Skeletal muscle tissue (tissue), 4 donors: ENCODE results near the gene SAYSD1. TPM values are rescaled to one million over a fixed set of nuclear protein-coding genes. Genes with fewer than 3 reads are reported as not detected.

Experiments used
- H3K27ac ChIP-seq: one replicate; pipeline ENCODE4 v1.7.0; 2013; ENCODE audit warnings: mild to moderate bottlenecking, low read depth, low read length, inconsistent platforms
- H3K27me3 ChIP-seq, 3 donors: one replicate each; pipeline ENCODE4 v1.7.0; 2013; ENCODE audit warnings: low read length in 3 of 3; ENCODE audit not compliant: control insufficient read depth in 3 of 3, insufficient read depth in 3 of 3
- H3K36me3 ChIP-seq, 3 donors: one replicate each; pipeline ENCODE4 v1.7.0; 2013; ENCODE audit warnings: low read length in 3 of 3; ENCODE audit not compliant: control insufficient read depth in 3 of 3, insufficient read depth in 3 of 3
- H3K4me1 ChIP-seq, 3 donors: one replicate each; pipeline ENCODE4 v1.7.0; 2013; ENCODE audit warnings: low read length in 3 of 3, mild to moderate bottlenecking in 3 of 3; ENCODE audit not compliant: control insufficient read depth in 3 of 3, insufficient read depth in 3 of 3
- H3K4me3 ChIP-seq, 3 donors: one replicate each; pipeline ENCODE4 v1.7.0; 2013; ENCODE audit warnings: low read length in 3 of 3
- H3K9ac ChIP-seq, 3 donors: one replicate each; pipeline ENCODE4 v1.7.0; 2013; ENCODE audit warnings: low read length in 3 of 3, mild to moderate bottlenecking in 3 of 3, moderate library complexity in 2 of 3, low read depth in 1 of 3
- H3K9me3 ChIP-seq, 3 donors: one replicate each; pipeline ENCODE4 v1.7.0; 2013; ENCODE audit warnings: low read length in 3 of 3; ENCODE audit not compliant: control insufficient read depth in 3 of 3
- total RNA-seq: library from RNA; depleted of rRNA; stranded (reverse); fragments of >200 nt; gene quantifications from one replicate; pipeline ENCODE4 v1.2.3, GENCODE V29; 2014
- donor health status: Osteomylitis.

The SAYSD1 gene
- total RNA-seq, 1 donor from 2014 or later, result 17.2 TPM

GRCh38 chr6:39061182-39061581, 53.8 kb downstream of the SAYSD1 start:
- Histone ChIP-seq H3K27ac (no peak overlapping the region), H3K27me3 (peaks cover 0 to 55% (median 43%) of the 10 kb centered on the region in 3 donors), H3K4me3 (no peak overlapping the region), H3K36me3 (no peaks in the 10 kb centered on the region), H3K9me3 (no peaks in the 10 kb centered on the region), H3K9ac (no peak overlapping the region), H3K4me1 (no peaks in the 10 kb centered on the region)

- Histone ChIP-seq H3K9ac (no peak overlapping the region), H3K4me3 (no peak overlapping the region), H3K9me3 (no peaks in the 10 kb centered on the region), H3K27me3 (peaks cover 0 to 51% (median 48%) of the 10 kb centered on the region in 3 donors), H3K36me3 (no peaks in the 10 kb centered on the region), H3K4me1 (no peaks in the 10 kb centered on the region), H3K27ac (no peak overlapping the region)
Measured at GRCh38 chr6:39060467-39061160, 54.4 kb downstream of the SAYSD1 start.

- Histone ChIP-seq H3K9me3 (no peaks in the 10 kb centered on the region), H3K4me1 (no peaks in the 10 kb centered on the region), H3K36me3 (no peaks in the 10 kb centered on the region), H3K4me3 (no peak overlapping the region), H3K27ac (no peak overlapping the region), H3K27me3 (peaks cover 0 to 50% (median 42%) of the 10 kb centered on the region in 3 donors), H3K9ac (no peak overlapping the region)
Measured at GRCh38 chr6:39059496-39060310, 55.3 kb downstream of the SAYSD1 start.

DNA sequence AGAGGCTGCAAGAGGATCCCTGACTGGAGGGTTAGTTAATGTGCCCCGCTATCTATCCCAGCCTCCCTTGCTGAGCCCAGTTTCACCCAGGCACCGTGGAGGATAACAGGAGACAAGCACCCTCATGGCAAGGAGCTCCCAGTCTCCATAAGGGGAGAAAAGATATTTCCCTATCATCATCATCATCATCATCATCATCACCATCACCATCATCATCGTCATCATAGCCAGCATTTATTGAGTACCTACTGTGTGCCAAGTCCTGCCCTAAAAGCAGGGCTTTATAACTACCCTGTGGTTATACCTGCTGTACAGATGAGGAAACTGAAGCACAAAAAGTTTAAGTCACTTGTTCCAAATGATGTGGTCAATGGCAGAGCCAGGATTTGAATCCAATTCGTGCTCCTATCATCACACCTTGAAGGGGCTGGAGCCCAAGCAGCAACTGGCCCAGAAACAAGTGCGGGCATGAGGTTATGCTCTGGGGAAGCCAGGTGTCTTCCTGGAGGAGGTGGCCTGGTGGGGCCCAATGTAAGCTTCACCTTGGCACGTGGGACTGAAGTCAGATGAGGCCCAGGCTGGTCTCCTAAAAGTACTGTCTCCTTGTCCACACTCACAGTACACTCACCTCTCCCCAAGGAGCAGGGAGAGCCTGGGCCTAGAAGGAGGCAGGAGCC, 56.4 kb downstream of the SAYSD1 start:
- Histone ChIP-seq H3K27ac (no peak overlapping the region), H3K4me3 (no peak overlapping the region), H3K9me3 (no peaks in the 10 kb centered on the region), H3K27me3 (peaks cover 1 to 47% (median 39%) of the 10 kb centered on the region in 3 donors), H3K9ac (no peak overlapping the region), H3K4me1 (no peaks in the 10 kb centered on the region), H3K36me3 (no peaks in the 10 kb centered on the region)

DNA sequence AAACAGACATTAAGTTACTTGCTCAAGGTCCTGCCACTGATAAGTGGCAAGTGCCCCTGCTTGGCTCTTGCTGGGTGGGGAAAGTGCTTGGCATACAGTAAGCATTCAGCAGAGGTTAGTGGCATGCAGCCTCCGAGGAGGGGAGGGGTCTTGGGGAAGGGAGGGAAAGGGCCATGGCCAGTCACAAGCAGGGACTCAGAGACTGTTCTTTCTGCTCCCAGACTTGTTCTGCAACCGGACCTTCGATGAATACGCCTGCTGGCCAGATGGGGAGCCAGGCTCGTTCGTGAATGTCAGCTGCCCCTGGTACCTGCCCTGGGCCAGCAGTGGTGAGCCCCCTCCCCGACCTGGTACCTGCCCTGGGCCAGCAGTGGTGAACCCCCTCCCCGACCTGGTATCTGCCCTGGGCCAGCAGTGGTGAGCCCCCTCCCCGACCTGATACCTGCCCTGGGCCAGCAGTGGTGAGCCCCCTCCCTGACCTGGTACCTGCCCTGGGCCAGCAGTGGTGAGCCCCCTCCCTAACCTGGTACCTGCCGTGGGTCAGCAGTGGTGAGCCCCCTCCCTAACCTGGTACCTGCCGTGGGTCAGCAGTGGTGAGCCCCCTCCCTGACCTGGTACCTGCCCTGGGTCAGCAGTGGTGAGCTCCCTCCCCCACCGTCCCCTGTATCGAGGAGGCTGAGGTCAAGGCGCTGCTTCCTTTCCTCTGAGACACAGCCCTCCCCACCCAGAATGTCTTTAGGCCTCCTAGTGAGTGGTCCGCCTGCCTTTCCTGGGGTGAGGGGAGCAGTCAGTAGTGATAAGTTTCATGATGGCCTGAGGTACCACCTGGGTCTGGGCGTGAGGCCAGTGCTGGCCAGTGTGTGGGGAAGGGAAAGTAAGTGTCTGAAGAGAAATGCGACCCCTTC, 57.5 kb downstream of the SAYSD1 start:
- Histone ChIP-seq H3K27ac (no peak overlapping the region), H3K9me3 (no peaks in the 10 kb centered on the region)

GRCh38 chr6:39056681-39057080, 58.3 kb downstream of the SAYSD1 start:
- H3K27ac ChIP-seq, result no peak overlapping the region
- H3K9ac ChIP-seq, result no peak overlapping the region
- no peaks in the 10 kb centered on the region for H3K36me3 ChIP-seq
- no peaks in the 10 kb centered on the region for H3K4me1 ChIP-seq
- H3K9me3 ChIP-seq, result no peaks in the 10 kb centered on the region
- no peak overlapping the region for H3K4me3 ChIP-seq
- H3K27me3 ChIP-seq, result peaks cover 12 to 53% (median 40%) of the 10 kb centered on the region in 3 donors

More for the DNA sequence above, 57.5 kb downstream of the SAYSD1 start:
- no peaks in the 10 kb centered on the region for H3K36me3 ChIP-seq
- H3K9ac ChIP-seq, result no peak overlapping the region
- peaks cover 9 to 51% (median 42%) of the 10 kb centered on the region in 3 donors for H3K27me3 ChIP-seq
- no peaks in the 10 kb centered on the region for H3K4me1 ChIP-seq
- no peak overlapping the region for H3K4me3 ChIP-seq

GRCh38 chr6:39056191-39056590, 58.8 kb downstream of the SAYSD1 start:
- no peaks in the 10 kb centered on the region for H3K4me1 ChIP-seq
- H3K4me3 ChIP-seq, result no peak overlapping the region
- H3K9ac ChIP-seq, result no peak overlapping the region
- H3K9me3 ChIP-seq, result no peaks in the 10 kb centered on the region
- peaks cover 12 to 55% (median 40%) of the 10 kb centered on the region in 3 donors for H3K27me3 ChIP-seq
- H3K27ac ChIP-seq, result no peak overlapping the region
- no peaks in the 10 kb centered on the region for H3K36me3 ChIP-seq

DNA sequence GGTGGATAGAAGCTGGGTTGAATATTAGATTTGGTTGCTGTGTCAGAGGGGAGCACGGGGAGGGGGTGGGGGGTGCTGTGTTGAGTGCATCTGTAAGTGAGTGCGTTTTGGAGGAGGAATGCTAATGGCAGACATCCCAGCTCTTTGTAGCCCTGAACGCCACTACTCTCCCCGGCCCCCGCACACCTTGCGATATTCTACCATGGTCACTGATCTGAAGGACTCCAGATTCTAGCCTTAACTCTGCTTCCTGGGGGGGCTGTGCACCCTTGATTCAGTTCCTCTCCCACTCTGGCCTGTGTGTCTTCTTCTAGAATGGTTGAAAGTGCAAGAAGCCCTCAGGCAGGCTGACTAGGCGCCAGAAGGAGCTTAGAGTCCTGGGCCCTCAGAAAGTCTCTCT, 59.3 kb downstream of the SAYSD1 start:
- H3K27ac ChIP-seq, result no peak overlapping the region
- no peaks in the 10 kb centered on the region for H3K9me3 ChIP-seq
- H3K4me1 ChIP-seq, result no peaks in the 10 kb centered on the region
- no peak overlapping the region for H3K4me3 ChIP-seq
- peaks cover 14 to 57% (median 41%) of the 10 kb centered on the region in 3 donors for H3K27me3 ChIP-seq
- no peak overlapping the region for H3K9ac ChIP-seq
- H3K36me3 ChIP-seq, result no peaks in the 10 kb centered on the region

GRCh38 chr6:39054577-39055142, 60.3 kb downstream of the SAYSD1 start:
- Histone ChIP-seq H3K27ac (no peak overlapping the region), H3K9me3 (no peaks in the 10 kb centered on the region), H3K27me3 (peaks cover 20 to 60% (median 40%) of the 10 kb centered on the region in 3 donors), H3K36me3 (no peaks in the 10 kb centered on the region), H3K4me1 (no peaks in the 10 kb centered on the region), H3K9ac (no peak overlapping the region), H3K4me3 (no peak overlapping the region)
